ES-I3 (cell line): Measurements from ENCODE around the gene ATP8B4.
"Not testable (repeated sequence)": the region's sequence is repeated elsewhere in the genome, so short reads cannot be mapped to it uniquely, and the experiment has no call there.

Experiments
- H3K36me3 ChIP-seq: 2 replicates; pipeline ENCODE4 v1.6.1; 2013; ENCODE audit warnings: mild to moderate bottlenecking, low read length, control low read depth, moderate library complexity; ENCODE audit not compliant: insufficient read depth
- H3K4me1 ChIP-seq: 2 replicates; pipeline ENCODE4 v1.6.1; 2013; ENCODE audit warnings: mild to moderate bottlenecking, control low read depth, low read length; ENCODE audit not compliant: insufficient read depth
- H3K9ac ChIP-seq: 2 replicates; pipeline ENCODE4 v1.6.1; 2013; ENCODE audit warnings: low read depth, mild to moderate bottlenecking, low read length, moderate library complexity
- H3K9me3 ChIP-seq: 2 replicates; pipeline ENCODE4 v1.6.1; 2013; ENCODE audit warnings: mild to moderate bottlenecking, low read length, moderate library complexity; ENCODE audit not compliant: control insufficient read depth, insufficient read depth

The ATP8B4 gene

GRCh38 chr15:50148362-50148963 is 29.4 kb upstream of the ATP8B4 start:
- no peaks in the 10 kb centered on the region for H3K36me3 ChIP-seq
- no peaks in the 10 kb centered on the region for H3K9me3 ChIP-seq
- H3K4me1 ChIP-seq, result no peaks in the 10 kb centered on the region
- no peak overlapping the region for H3K9ac ChIP-seq

GRCh38 chr15:50146632-50147031 is 27.6 kb upstream of the ATP8B4 start:
- Histone ChIP-seq H3K9ac (no peak overlapping the region), H3K36me3 (no peaks in the 10 kb centered on the region), H3K4me1 (no peaks in the 10 kb centered on the region), H3K9me3 (no peaks in the 10 kb centered on the region)

GRCh38 chr15:50145451-50145872 is 26.4 kb upstream of the ATP8B4 start:
- Histone ChIP-seq H3K4me1 (no peaks in the 10 kb centered on the region), H3K9me3 (no peaks in the 10 kb centered on the region), H3K9ac (no peak overlapping the region), H3K36me3 (no peaks in the 10 kb centered on the region)

GRCh38 chr15:50144341-50145120 is 25.5 kb upstream of the ATP8B4 start:
- no peaks in the 10 kb centered on the region for H3K36me3 ChIP-seq
- no peak overlapping the region for H3K9ac ChIP-seq
- H3K9me3 ChIP-seq, result no peaks in the 10 kb centered on the region
- H3K4me1 ChIP-seq, result no peaks in the 10 kb centered on the region

- H3K4me1 ChIP-seq, result no peaks in the 10 kb centered on the region
Measured at GRCh38 chr15:50143255-50143860, 24.3 kb upstream of the ATP8B4 start.

GRCh38 chr15:50141856-50142255 is 22.8 kb upstream of the ATP8B4 start:
- H3K9ac ChIP-seq, result no peak overlapping the region
- H3K36me3 ChIP-seq, result no peaks in the 10 kb centered on the region
- peaks cover 7% of the 10 kb centered on the region; the same call in 1 of the 2 replicates for H3K4me1 ChIP-seq
- H3K9me3 ChIP-seq, result no peaks in the 10 kb centered on the region

More at GRCh38 chr15:50143255-50143860, 24.3 kb upstream of the ATP8B4 start:
- H3K36me3 ChIP-seq, result no peaks in the 10 kb centered on the region
- no peak overlapping the region for H3K9ac ChIP-seq
- H3K9me3 ChIP-seq, result no peaks in the 10 kb centered on the region

- H3K36me3 ChIP-seq, result no peaks in the 10 kb centered on the region
- H3K9ac ChIP-seq, result no peak overlapping the region
- peaks cover 7% of the 10 kb centered on the region; the same call in 1 of the 2 replicates for H3K4me1 ChIP-seq
- no peaks in the 10 kb centered on the region for H3K9me3 ChIP-seq
Measured at GRCh38 chr15:50140983-50141382, 21.9 kb upstream of the ATP8B4 start.

- no peaks in the 10 kb centered on the region for H3K36me3 ChIP-seq
- H3K9ac ChIP-seq, result no peak overlapping the region
- H3K4me1 ChIP-seq, result peaks cover 7% of the 10 kb centered on the region; the same call in 1 of the 2 replicates
- no peaks in the 10 kb centered on the region for H3K9me3 ChIP-seq
Measured at GRCh38 chr15:50140098-50140497, 21.1 kb upstream of the ATP8B4 start.

- Histone ChIP-seq H3K9me3 (no peaks in the 10 kb centered on the region), H3K9ac (no peak overlapping the region), H3K36me3 (no peaks in the 10 kb centered on the region), H3K4me1 (peaks cover 7% of the 10 kb centered on the region; the same call in 1 of the 2 replicates)
Measured at GRCh38 chr15:50138391-50138790, 19.4 kb upstream of the ATP8B4 start.

GRCh38 chr15:50137893-50138292 is 18.9 kb upstream of the ATP8B4 start:
- no peak overlapping the region for H3K9ac ChIP-seq
- no peaks in the 10 kb centered on the region for H3K9me3 ChIP-seq
- H3K36me3 ChIP-seq, result no peaks in the 10 kb centered on the region
- H3K4me1 ChIP-seq, result peaks cover 7% of the 10 kb centered on the region; the same call in 1 of the 2 replicates

- Histone ChIP-seq H3K36me3 (no peaks in the 10 kb centered on the region), H3K9me3 (no peaks in the 10 kb centered on the region), H3K4me1 (peaks cover 7% of the 10 kb centered on the region; the same call in 1 of the 2 replicates), H3K9ac (no peak overlapping the region)
Measured at GRCh38 chr15:50137330-50137761, 18.3 kb upstream of the ATP8B4 start.

GRCh38 chr15:50135031-50135551 is 16.1 kb upstream of the ATP8B4 start:
- Histone ChIP-seq H3K4me1 (peaks cover 7% of the 10 kb centered on the region; the same call in 1 of the 2 replicates), H3K9ac (no peak overlapping the region), H3K9me3 (no peaks in the 10 kb centered on the region), H3K36me3 (no peaks in the 10 kb centered on the region)

GRCh38 chr15:50134524-50135024 is 15.5 kb upstream of the ATP8B4 start:
- peaks cover 7% of the 10 kb centered on the region; the same call in 1 of the 2 replicates for H3K4me1 ChIP-seq

GRCh38 chr15:50132251-50132984 is 13.4 kb upstream of the ATP8B4 start:
- not testable (repeated sequence) for H3K4me1 ChIP-seq, H3K36me3 ChIP-seq, H3K9me3 ChIP-seq, H3K9ac ChIP-seq

More at GRCh38 chr15:50134524-50135024, 15.5 kb upstream of the ATP8B4 start:
- no peak overlapping the region for H3K9ac ChIP-seq
- H3K9me3 ChIP-seq, result no peaks in the 10 kb centered on the region
- H3K36me3 ChIP-seq, result no peaks in the 10 kb centered on the region
